ENCODE measurements around the gene BATF3.

BATF3 gene, protein sequence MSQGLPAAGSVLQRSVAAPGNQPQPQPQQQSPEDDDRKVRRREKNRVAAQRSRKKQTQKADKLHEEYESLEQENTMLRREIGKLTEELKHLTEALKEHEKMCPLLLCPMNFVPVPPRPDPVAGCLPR

GRCh38 chr1:212699625-212700222 lies at the start of gene BATF3:
Gene BATF3, minus strand, starts transcription at chr1:212699840. Its CDS starts 78 bp downstream, at chr1:212699762.
- Histone ChIP-seq H3K4me1 (ENCODE audit: control insufficient read depth in 1 of 2, insufficient read depth in 1 of 2, low read depth in 1 of 2, low read length in 1 of 2) (peaks cover 30 to 37% of the 10 kb centered on the region in 2 experiments), H3K4me3 (ENCODE audit: low read depth in 1 of 2, low read length in 1 of 2) (peak within 1 kb of the TSS; percentile 71 to 93), H3K27me3 (peaks cover 61% of the 10 kb centered on the region), H3K9me3 (no peaks in the 10 kb centered on the region), H3K27ac (peak within 1 kb of the TSS; percentile 50), H3K36me3 (no peaks in the 10 kb centered on the region)
- TF ChIP-seq, protein P1, sequence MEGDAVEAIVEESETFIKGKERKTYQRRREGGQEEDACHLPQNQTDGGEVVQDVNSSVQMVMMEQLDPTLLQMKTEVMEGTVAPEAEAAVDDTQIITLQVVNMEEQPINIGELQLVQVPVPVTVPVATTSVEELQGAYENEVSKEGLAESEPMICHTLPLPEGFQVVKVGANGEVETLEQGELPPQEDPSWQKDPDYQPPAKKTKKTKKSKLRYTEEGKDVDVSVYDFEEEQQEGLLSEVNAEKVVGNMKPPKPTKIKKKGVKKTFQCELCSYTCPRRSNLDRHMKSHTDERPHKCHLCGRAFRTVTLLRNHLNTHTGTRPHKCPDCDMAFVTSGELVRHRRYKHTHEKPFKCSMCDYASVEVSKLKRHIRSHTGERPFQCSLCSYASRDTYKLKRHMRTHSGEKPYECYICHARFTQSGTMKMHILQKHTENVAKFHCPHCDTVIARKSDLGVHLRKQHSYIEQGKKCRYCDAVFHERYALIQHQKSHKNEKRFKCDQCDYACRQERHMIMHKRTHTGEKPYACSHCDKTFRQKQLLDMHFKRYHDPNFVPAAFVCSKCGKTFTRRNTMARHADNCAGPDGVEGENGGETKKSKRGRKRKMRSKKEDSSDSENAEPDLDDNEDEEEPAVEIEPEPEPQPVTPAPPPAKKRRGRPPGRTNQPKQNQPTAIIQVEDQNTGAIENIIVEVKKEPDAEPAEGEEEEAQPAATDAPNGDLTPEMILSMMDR (IDR thresholded peaks at IDR 0.05) = no peak

- H3K36me3 ChIP-seq = no peaks in the 10 kb centered on the region
- no peak overlapping the region for H3K4me3 ChIP-seq (ENCODE audit: low read depth in 1 of 2, low read length in 1 of 2)
- H3K4me1 ChIP-seq (ENCODE audit: control insufficient read depth in 1 of 2, insufficient read depth in 1 of 2, low read depth in 1 of 2, low read length in 1 of 2) = peaks cover 22 to 23% of the 10 kb centered on the region in 2 experiments
- H3K9me3 ChIP-seq = no peaks in the 10 kb centered on the region
- no peak overlapping the region for H3K27ac ChIP-seq
- TF ChIP-seq, protein P1 (IDR thresholded peaks at IDR 0.05) = no peak
- H3K27me3 ChIP-seq = no peaks in the 10 kb centered on the region
Measured at GRCh38 chr1:212746546-212746945, 46.9 kb upstream of the BATF3 start.

- no peak overlapping the region for H3K4me3 ChIP-seq (ENCODE audit: low read depth in 1 of 2, low read length in 1 of 2)
- no peak overlapping the region for H3K27ac ChIP-seq
- TF ChIP-seq, protein P1 (IDR thresholded peaks at IDR 0.05) = no peak
- no peaks in the 10 kb centered on the region for H3K9me3 ChIP-seq
- peaks cover 9 to 11% of the 10 kb centered on the region in 2 experiments for H3K4me1 ChIP-seq (ENCODE audit: control insufficient read depth in 1 of 2, insufficient read depth in 1 of 2, low read depth in 1 of 2, low read length in 1 of 2)
- H3K36me3 ChIP-seq = no peaks in the 10 kb centered on the region
- H3K27me3 ChIP-seq = no peaks in the 10 kb centered on the region
Measured at GRCh38 chr1:212745303-212745702, 45.7 kb upstream of the BATF3 start.

DNA sequence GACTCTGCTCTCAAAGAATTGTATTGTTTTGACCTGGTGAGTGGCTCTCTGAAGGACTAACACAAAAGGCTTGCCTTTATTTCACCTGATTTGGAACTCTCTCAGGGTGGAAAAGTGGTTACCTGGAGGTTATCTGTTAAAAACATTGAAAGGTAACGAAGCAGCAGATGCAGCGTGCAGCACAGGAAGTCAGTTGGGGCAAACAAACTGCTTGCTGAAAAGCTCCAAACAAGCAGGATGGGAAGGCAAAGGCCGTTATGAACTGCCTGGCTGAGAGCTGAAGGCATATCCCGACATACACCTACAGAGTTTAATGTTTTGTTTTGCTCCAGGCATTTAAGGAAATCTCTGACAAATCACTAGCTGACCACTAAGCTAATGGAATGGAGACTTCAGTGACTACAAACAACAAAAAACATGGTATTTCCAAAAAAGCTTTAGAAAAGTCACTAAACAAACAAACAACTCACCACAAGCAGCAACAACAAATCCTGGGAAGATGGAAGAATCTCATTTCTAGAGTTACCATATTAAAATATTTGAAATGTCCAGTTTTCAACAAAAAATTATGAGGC lies 44.3 kb upstream of the BATF3 start:
- no peak overlapping the region for H3K27ac ChIP-seq
- H3K27me3 ChIP-seq = no peaks in the 10 kb centered on the region

GRCh38 chr1:212738330-212738729 lies 38.7 kb upstream of the BATF3 start:
- no peaks in the 10 kb centered on the region for H3K36me3 ChIP-seq
- H3K27me3 ChIP-seq = no peaks in the 10 kb centered on the region
- H3K27ac ChIP-seq = no peak overlapping the region
- no peaks in the 10 kb centered on the region for H3K9me3 ChIP-seq
- TF ChIP-seq, protein P1 (IDR thresholded peaks at IDR 0.05) = no peak
- H3K4me1 ChIP-seq (ENCODE audit: control insufficient read depth in 1 of 2, insufficient read depth in 1 of 2, low read depth in 1 of 2, low read length in 1 of 2) = no peaks in the 10 kb centered on the region
- H3K4me3 ChIP-seq (ENCODE audit: low read depth in 1 of 2, low read length in 1 of 2) = no peak overlapping the region

More for the DNA sequence above, 44.3 kb upstream of the BATF3 start:
- no peaks in the 10 kb centered on the region for H3K9me3 ChIP-seq
- no peaks in the 10 kb centered on the region for H3K4me1 ChIP-seq (ENCODE audit: control insufficient read depth in 1 of 2, insufficient read depth in 1 of 2, low read depth in 1 of 2, low read length in 1 of 2)
- TF ChIP-seq, protein P1 (IDR thresholded peaks at IDR 0.05) = no peak
- H3K36me3 ChIP-seq = no peaks in the 10 kb centered on the region
- no peak overlapping the region for H3K4me3 ChIP-seq (ENCODE audit: low read depth in 1 of 2, low read length in 1 of 2)

Measured in neutrophil (primary cell).